ENCODE data around the gene LEKR1.

LEKR1 gene

DNA sequence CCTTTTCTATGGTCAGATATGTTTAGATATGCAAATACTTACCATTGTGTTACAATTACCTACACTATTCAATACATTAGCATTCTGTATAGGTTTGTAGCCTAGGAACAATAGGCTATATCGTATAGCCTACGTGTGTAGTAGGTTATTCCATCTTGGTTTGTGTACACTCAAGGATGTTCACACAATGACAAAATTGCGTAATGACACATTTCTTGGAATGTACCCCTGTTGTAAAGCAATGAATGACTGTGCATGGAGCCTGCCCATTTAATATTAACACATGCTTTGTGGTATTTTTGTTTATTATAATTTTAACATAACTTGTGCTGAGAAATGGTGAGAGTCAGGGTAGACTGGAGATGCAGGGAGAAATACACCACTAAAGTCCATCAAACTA lies 154.9 kb downstream of the LEKR1 start:
- no peak overlapping the region for H3K4me3 ChIP-seq (ENCODE audit: low read length)
- TF ChIP-seq, protein P1, sequence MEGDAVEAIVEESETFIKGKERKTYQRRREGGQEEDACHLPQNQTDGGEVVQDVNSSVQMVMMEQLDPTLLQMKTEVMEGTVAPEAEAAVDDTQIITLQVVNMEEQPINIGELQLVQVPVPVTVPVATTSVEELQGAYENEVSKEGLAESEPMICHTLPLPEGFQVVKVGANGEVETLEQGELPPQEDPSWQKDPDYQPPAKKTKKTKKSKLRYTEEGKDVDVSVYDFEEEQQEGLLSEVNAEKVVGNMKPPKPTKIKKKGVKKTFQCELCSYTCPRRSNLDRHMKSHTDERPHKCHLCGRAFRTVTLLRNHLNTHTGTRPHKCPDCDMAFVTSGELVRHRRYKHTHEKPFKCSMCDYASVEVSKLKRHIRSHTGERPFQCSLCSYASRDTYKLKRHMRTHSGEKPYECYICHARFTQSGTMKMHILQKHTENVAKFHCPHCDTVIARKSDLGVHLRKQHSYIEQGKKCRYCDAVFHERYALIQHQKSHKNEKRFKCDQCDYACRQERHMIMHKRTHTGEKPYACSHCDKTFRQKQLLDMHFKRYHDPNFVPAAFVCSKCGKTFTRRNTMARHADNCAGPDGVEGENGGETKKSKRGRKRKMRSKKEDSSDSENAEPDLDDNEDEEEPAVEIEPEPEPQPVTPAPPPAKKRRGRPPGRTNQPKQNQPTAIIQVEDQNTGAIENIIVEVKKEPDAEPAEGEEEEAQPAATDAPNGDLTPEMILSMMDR (conservative IDR thresholded peaks at IDR 0.05; ENCODE audit: low read length): no peak
- DNase-seq (ENCODE audit: low read depth): peak; percentile 16

DNA sequence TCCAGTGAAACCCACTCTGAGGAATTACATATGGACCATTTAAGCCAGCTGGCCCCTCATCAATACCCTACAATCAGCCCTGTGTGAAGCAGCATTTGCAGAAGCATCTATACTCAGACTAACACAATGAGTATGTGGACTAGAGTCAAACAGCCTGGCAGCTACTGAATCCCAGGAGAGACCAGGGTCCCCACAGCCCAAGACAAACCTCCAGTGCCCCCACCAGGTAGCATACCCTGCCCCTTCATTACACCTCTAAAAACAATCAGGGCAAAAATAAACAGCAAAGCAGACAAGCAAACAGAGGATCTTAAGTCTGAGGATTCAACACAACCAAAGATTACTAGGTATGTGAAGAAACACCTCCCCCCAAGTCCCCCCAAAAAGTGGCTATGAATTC lies 157.4 kb downstream of the LEKR1 start:
- no peak for DNase-seq (ENCODE audit: low read depth)
- TF ChIP-seq, protein P1 (conservative IDR thresholded peaks at IDR 0.05; ENCODE audit: low read length): no peak
- H3K4me3 ChIP-seq (ENCODE audit: low read length): no peak overlapping the region

DNA sequence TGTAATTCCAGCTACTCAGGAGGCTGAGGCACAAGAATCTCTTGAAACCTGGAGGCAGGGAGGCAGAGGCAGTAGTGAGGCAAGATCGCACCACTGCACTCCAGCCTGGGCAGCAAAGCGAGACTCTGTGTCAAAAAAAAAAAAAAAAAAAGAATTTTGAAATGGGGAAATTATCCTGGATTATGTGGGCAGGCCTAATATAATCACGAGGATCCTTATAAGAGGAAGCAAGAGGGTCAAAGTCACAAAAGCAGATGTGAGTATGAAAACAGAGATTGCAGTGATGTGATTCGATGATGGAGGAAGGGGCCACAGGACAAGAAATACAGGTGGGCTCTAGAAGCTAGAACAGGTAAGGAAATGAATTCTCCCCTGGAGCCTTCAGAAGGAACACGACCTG lies 159.6 kb downstream of the LEKR1 start:
- H3K4me3 ChIP-seq (ENCODE audit: low read length): no peak overlapping the region
- TF ChIP-seq, protein P1 (conservative IDR thresholded peaks at IDR 0.05; ENCODE audit: low read length): no peak
- no peak for DNase-seq (ENCODE audit: low read depth)

DNA sequence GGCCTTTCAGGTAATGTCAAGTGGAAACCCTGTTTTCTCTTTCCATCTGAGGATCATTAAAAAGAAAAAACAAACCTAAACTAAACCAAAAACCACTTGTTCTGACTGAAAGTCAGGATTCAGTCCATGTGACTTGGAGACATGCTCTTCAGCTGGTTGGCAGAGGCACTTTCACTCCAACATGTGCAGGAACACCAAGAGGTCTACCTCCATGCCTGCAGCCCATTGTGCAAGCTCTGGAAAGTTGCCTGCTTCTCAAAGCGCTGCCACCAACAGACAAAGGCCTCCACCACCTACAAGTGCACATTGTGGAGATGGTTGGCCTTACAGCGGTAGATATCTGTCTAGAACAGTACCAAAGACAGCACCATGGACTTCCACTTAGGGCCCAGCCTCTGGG lies 161.8 kb downstream of the LEKR1 start:
- H3K4me3 ChIP-seq (ENCODE audit: low read length): no peak overlapping the region
- DNase-seq (ENCODE audit: low read depth): no peak
- TF ChIP-seq, protein P1 (conservative IDR thresholded peaks at IDR 0.05; ENCODE audit: low read length): no peak

DNA sequence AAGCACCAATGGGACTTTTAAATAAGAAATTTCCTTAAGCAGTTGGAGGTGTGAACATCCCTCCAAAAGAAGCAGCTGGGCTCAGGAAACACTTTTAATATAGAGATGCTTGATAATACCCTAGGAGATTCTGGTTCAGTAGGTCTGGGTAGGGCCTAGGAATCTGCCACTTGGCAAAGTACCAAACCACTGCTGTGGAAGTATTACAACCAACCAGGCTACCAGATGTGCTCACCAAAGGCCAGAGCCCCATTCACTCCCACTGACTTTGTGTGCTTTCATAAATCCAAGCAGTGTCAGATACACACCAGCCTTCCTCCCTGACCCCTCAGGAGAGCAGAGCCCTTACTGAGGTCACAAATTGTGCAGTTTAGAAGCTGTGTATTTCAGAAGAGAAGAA lies 171.2 kb downstream of the LEKR1 start:
- DNase-seq (ENCODE audit: low read depth): peak; percentile 79
- no peak overlapping the region for H3K4me3 ChIP-seq (ENCODE audit: low read length)
- TF ChIP-seq, protein P1 (conservative IDR thresholded peaks at IDR 0.05; ENCODE audit: low read length): no peak

DNA sequence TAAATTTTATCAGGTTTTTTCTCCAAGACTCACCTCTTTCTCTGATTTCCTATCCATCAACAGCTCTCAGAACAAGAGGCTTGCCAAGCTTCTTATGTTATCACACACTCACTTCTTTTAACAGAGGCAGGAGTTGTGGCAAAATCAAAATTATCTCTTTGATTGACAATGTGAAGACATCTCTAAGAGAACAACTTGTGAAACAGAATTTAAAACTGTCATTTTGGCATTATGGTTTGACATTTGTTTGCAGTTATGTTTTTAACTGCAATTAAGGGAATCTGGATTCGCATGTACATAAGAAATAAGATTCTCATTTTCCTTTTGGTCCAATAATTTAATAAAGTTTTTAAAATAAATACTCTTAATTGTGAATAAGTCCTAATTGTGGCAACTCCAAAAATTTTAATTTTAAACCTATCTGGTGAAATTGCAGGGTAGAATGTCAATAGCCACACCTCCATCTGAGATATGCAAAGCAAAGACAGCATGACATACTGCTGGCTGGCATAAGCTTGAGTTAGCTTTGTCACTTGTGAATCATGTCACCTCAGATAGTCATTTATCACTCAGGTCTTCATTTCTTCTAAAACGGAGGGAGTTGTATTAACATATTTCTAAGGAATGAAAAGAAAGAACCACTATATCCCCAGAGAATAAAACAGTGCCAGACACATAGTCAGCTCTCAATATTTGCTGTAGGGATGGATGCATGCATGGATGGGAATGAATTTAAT lies 175.2 kb downstream of the LEKR1 start:
- TF ChIP-seq, protein P1 (conservative IDR thresholded peaks at IDR 0.05; ENCODE audit: low read length): no peak
- H3K4me3 ChIP-seq (ENCODE audit: low read length): no peak overlapping the region
- no peak for DNase-seq (ENCODE audit: low read depth)

DNA sequence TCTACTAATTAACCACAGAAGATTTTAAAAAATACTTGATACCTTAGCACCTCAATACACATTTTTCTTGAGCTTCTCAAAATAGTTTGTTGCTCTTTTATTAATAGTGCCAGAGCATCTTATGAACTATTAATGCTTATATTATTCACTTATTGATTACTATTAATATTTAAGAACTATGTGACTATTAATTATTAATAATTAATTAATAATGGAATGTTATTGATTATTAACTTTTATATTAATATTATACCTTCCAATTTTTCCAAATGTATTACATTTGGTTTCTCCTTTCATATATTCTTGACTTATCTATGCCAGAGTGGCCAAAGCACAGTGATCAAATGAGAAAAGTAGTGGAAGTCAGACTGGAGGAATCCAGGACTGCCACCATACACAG lies 195.5 kb downstream of the LEKR1 start:
- no peak overlapping the region for H3K4me3 ChIP-seq (ENCODE audit: low read length)
- no peak for DNase-seq (ENCODE audit: low read depth)
- TF ChIP-seq, protein P1 (conservative IDR thresholded peaks at IDR 0.05; ENCODE audit: low read length): no peak
